Left kidney (tissue), 2 donors: ENCODE data around the gene DUSP15. TPM values are rescaled to one million over a fixed set of nuclear protein-coding genes. Genes with fewer than 3 reads are reported as not detected.
"Not testable (repeated sequence)": the region's sequence is repeated elsewhere in the genome, so short reads cannot be mapped to it uniquely, and the experiment has no call there.

ENCODE experiments used
- DNase-seq: peaks from one replicate; pipeline ENCODE4 v3.0.0-alpha.2; 2013
- polyA plus RNA-seq: library from polyadenylated mRNA; unstranded; fragments of 120-200 nt; gene quantifications from one replicate; pipeline ENCODE4 v1.2.1, GENCODE V29; 2013; ENCODE audit not compliant: insufficient read length

DUSP15 gene
- polyA plus RNA-seq, 1 donor = 16.0 TPM

DNA sequence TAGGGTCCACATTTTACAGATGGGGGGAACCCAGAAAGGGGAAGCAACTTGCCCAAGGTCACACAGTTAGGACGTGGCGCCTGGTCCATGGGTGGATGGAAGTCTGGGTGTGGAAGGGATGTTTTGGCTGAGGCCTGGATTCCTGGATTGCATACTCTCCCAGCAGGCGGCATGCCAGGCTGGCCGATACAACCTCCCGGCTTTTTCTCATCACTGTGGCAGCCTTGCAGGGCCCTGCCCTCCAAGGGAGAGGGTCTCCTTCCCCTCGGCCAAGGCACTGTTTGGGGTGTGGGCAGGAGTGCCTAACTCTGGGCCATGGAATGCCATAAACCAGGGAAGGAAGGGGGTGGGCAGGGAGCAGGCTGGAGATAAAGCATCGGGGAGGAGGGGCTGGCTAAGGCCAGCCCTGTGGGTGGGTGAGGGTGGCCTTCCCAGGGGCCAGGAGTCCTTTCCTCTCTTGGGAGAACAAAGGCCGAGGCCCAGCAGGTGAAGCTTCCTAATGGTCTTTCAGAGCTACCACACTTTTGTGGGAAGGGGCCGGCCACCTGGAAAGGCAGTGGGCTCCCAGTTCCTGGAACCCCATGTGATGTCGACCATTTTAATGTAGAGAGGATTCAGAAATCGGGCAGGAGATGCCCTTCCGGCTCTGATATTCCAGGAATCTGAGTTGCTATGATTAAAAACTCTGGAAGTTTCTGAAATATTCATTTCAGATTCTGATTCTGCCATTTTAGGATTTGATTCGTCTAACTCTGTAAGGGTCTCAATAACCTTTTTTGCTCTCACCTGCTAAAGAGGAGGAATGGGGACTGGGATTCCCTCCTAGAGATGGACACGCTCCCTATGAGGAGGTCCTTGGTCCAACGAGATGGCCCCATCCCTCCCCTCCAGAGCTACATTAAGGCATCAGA, 29.2 kb downstream of the DUSP15 start:
- DNase-seq = no peak

DNA sequence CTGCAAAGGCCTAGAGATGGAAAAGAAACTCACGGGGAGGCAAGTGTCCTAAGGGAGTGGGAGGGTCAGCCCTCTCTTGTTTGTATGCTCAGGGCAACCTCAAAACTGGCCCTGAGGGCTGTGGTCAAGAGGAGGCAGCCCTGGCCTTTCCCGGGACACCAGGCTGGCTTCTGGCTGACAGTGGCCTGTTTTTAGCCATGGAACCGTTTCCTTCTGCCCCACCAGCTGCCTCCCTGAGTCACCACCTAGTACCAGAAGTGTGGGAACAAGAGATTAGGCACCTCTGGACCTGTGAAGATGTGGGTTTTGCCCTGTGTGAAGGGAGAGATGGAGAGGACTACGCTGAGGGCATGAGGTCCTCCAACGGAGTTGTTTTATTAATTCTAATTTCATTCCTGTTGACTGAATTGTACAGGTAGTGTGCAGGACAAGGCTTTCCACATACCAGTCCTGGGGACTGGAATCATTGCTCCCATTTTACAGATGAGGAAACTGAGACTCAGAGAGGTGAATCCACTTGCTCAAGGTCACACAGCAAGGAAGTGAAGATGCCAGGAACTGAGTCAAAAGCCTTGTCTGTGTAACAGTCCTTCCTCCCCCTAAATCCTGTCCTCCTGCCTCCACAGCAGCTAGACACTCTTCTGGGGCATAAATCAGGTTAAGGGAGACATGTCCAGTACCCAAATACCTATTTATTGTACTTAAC, 30.4 kb downstream of the DUSP15 start:
- no peak for DNase-seq

DNA sequence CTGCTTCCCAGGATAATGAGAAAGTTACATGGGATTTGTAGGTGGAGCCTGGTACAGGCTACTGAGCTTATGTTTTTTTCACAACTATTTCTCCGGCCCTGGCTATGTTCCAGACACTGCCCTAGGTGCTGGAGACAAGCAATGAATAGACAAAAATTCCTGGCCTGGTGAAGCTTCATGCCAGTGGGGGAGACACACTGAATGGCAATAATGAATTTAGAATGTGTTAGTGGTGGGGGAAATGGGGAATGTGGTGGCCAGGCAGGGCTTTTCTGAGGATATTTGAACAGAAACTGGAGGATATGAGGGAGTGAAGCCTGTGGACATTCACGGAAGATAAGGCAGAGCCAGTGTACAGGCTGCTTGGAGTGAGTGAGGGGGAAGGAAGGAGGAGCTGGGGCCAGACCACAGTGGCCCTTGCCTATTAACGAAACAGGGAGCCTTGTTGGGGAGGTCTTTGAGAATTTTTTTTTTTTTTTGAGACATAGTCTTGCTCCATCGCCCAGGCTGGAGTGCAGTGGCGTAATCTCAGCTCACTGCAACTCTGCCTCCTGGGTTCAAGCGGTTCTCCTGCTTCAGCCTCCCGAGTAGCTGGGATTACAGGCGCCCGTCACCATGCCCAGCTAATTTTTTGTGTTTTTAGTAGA, 31.6 kb downstream of the DUSP15 start:
- no peak for DNase-seq

DNA sequence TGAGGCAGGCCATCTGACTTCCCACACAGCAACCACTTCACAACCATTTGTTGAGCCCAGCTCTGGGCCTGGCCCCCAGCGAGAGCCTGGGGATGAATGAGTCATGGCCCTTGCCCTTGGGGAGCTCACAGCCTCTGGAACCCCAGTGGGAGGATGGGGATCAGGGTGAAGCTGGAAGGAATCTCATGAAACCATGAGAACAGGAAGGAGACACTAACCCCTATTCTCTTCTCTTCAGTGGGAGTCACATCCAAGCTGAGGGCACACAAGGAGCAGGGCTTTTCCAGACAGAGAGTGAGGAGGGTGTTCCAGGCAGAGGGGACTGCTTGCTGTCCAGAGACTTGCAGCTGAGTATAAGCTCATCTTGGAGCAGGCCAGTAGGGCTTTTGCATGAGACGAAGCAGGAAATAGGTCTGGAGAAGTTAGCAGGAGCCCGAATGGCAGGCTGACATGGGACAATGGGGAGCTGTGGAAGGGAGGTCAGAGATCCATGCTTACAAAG, 32.4 kb downstream of the DUSP15 start:
- no peak for DNase-seq

- no peak for DNase-seq
Observed at GRCh38 chr20:31836853-31837608, 33.3 kb downstream of the DUSP15 start.

DNA sequence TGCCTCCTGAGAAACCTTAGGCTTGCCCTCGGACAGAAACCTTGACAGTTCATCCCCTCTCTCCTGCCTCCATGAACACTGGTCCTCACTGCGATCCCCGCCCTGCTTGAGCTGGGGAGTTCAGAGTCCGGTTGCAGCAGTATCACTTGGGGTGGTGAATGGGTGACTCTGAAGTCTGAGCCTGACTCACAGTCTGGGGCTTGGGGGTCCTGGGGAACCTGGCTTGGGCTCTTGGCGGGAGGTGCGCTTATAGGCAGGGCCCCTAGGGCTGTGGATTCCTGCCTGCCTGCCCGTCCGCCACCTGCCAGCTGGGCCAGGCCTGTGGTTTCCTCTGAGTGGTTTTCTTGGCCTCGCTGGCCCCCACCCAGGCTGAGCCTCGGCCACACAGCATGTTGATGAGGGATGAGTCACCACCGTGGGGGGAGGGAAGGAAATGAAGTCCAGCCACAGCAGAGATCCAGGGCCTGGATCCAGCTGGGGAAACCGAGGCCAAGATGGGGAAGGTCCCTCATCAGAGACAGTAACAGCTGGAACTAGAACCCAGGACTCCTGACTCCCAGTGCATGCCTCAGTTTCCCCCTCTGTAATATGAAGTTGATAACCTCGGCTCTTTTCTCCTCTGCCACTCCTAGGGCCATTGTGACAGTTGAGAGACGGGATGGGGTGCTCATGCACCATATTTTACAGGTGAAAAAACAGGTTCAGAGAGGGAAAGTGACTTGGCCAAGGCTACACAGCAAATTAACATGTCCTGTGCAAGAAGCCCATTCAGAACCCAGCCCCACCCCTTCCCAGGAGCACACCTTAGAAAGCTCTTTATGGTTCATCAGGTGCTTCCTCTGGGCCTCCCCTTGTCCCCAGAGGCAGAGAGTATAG, 34.1 kb downstream of the DUSP15 start:
- no peak for DNase-seq

GRCh38 chr20:31835554-31835953, 34.8 kb downstream of the DUSP15 start:
- no peak for DNase-seq

DNA sequence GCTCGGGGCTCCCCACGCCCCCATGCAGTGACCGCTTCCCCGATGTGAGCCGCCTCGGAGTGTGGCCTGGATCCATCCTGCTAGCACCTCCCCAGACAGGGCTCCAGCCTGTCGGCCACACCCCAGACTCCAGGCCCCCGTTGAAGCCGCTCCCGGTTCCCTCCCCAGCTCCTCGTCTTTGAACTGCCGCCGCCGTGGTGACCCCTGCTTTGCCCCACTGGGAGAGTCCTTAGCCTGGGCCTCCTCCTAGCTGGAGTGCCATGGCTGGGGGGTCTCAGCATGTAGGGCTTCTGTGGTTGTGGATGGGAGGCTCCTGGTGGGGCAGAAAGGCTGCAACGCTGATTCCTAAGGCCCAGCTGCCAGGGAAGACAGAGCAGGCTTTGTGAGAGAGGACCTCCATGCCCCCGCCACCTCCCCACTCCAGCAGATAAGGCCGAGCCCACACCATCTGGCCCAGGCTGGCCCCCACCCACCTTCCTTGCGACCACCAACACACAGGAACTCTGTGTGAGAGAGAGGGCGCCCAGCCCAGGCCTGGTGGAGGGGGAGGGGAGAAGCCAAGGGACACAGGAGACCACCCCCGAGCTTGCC, 36.3 kb downstream of the DUSP15 start:
- no peak for DNase-seq

DNA sequence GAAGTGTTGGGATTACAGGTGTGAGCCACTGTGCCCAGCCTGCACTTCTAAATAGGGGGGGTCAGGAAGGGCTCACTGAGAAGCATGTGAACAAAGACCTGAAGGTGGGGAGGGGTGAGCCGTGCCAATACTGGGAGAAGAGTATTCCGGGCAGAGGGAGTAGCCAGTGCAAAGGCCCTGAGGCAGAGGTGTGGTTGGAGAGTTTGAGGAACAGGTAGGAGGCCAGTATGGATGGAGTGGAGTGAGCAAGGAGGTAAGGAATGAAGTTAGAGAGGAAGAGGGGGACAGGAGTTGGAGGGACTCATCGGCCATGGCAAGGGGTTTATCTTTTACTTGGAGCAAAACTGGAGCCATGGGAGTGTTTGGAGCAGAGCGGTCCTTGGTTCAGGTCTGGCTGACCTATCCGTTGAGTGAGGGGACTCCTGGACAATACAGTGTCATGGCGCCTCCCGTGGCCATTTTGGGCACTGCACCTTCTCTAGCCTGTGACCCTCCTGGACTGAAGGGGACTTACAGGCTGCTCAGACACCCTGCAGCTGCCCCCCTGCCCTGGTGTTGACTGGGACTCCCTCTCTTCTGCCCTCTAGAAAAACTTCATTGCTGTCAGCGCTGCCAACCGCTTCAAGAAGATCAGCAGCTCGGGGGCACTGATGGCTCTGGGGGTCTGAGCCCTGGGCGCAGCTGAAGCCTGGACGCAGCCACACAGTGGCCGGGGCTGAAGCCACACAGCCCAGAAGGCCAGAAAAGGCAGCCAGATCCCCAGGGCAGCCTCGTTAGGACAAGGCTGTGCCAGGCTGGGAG, 37.0 kb downstream of the DUSP15 start:
- DNase-seq = peak; percentile 67

GRCh38 chr20:31831771-31832306, 38.5 kb downstream of the DUSP15 start:
- no peak for DNase-seq

- no peak for DNase-seq
Observed at GRCh38 chr20:31831211-31831610, 39.1 kb downstream of the DUSP15 start.

- DNase-seq = no peak
Observed at GRCh38 chr20:31830406-31830981, 39.8 kb downstream of the DUSP15 start.

DNA sequence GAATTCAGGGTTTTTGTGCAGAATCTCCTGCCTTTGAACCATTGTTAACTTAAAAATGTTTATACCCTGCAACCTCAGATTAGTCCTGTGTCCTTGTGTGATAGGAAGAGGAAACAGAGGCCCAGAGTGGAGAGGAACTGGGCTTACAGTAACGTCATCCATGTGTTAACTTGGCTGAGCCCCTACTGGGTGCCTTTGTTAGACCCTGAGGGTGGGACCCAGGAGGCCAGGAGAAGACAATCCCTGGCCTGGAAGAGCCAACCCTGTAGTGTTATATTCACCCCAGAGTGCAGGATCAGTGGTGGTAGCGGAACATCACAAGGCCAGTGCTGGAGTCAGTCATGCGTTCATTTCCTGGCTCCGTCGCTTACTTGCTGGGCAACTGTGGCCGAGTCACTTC, 40.6 kb downstream of the DUSP15 start:
- no peak for DNase-seq

DNA sequence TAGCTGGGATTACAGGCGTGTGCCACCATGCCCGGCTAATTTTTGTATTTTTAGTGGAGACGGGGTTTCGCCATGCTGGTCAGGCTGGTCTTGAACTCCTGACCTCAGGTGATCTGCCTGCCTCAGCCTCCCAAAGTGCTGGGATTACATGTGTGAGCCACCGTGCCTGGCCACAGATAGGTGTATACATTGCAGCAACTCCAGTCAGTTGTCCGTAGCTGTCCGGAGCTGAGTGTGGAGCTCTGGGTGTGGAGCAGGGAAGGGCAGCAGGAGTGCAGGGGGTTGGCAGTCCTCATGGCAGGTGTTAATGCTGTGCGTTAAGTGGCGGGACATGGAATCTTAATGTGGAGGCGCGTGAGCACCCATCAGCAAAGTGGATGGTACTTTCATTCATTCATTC, 42.3 kb downstream of the DUSP15 start:
- DNase-seq = not testable (repeated sequence)

DNA sequence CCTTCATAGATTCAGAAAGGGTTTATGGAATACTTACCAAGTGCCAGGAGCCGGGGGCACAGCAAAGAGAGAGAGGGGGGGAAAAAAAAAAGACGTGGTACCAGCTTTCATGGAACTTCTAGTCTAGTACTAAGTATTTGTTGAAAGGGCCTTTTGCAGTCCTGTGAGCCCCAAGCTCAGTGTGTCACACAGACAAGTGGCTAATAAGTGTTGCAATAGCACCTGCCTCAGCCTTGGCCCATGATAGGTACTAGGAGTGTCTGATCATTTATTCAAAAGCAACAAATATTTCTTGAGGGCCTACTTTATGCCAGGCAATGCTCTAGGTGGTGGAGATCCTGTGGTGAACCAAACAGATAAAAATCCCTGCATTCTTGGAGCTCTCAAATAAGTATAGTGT, 43.3 kb downstream of the DUSP15 start:
- DNase-seq = no peak

DNA sequence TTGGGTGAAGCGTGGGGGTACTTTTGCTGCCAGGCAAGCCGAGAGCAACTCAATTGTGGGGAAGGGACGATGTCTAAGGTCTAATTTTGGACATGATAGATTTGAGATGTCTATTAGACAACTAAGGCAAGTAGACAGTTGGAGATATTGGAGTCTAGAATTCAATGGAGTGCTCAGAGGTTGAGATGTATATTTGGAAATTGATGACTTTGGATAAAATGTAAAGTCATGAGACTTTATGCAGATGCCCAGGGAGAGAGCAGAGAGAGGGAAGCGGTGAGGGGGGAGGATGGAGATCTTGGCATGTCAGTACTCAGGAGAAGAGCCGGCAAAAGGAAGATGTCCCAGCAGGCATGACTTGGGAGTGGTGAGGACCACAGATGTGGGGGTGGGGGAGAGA, 44.3 kb downstream of the DUSP15 start:
- DNase-seq = no peak

GRCh38 chr20:31824554-31825313, 45.6 kb downstream of the DUSP15 start:
- no peak for DNase-seq

- DNase-seq = no peak
Observed at GRCh38 chr20:31824125-31824485, 46.2 kb downstream of the DUSP15 start.
